ENCODE results near the gene TMPRSS2.

DNA sequence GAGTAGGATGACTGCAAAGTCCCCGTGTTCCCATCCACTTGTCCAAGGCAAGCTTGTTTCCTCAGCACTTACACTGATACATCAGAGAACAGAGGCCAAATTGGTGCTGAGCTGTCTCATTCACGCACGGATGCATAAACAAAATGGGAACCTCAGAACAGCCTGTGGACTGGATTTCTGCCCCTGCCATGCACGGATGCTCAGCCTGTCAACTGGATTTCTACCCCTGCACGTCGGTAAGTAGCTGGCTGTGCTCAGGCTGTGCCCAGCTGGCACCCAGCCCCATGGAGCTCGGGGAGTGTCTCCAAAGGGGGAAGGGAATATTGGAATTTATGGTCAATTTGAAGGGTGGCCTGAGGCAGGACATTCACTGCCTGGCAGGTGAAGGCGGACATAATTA, 40.8 kb upstream of the TMPRSS2 start:
- TF ChIP-seq, protein P1, sequence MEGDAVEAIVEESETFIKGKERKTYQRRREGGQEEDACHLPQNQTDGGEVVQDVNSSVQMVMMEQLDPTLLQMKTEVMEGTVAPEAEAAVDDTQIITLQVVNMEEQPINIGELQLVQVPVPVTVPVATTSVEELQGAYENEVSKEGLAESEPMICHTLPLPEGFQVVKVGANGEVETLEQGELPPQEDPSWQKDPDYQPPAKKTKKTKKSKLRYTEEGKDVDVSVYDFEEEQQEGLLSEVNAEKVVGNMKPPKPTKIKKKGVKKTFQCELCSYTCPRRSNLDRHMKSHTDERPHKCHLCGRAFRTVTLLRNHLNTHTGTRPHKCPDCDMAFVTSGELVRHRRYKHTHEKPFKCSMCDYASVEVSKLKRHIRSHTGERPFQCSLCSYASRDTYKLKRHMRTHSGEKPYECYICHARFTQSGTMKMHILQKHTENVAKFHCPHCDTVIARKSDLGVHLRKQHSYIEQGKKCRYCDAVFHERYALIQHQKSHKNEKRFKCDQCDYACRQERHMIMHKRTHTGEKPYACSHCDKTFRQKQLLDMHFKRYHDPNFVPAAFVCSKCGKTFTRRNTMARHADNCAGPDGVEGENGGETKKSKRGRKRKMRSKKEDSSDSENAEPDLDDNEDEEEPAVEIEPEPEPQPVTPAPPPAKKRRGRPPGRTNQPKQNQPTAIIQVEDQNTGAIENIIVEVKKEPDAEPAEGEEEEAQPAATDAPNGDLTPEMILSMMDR (IDR thresholded peaks at IDR 0.05) = no peak
- no peak for TF ChIP-seq ZFX (IDR thresholded peaks at IDR 0.05; ENCODE audit: borderline replicate concordance)
